ENCODE data around the gene GPR162.

GPR162 gene

GRCh38 chr12:6851921-6852650 lies 30.5 kb downstream of the GPR162 start, which contains the start of gene USP5:
USP5 (plus strand) TSS chr12:6852150; CDS start chr12:6852180, 30 bp downstream.
- Histone ChIP-seq H3K27ac (peak within 1 kb of the TSS; percentile 95 to 99), H3K36me3 (peaks cover 16 to 37% (median 19%) of the 10 kb centered on the region in 3 donors), H3K4me1 (peaks cover 0 to 31% (median 22%) of the 10 kb centered on the region in 4 donors), H3K27me3 (no peaks in the 10 kb centered on the region), H3K4me3 (peak within 1 kb of the TSS; percentile 66 to 69), H3K9me3 (no peaks in the 10 kb centered on the region)
- TF ChIP-seq CTCF (IDR thresholded peaks at IDR 0.05): peak in 1 of 2 experiments; percentile 12
- intact Hi-C loops (cut with DNase I; ENCODE audit: low total_unique reads): loop anchor here (5.0 kb wide), 1 partner anchor 240 kb away; no protein-coding TSS in a partner anchor
- DNase-seq: peak; percentile 99 to 100

- intact Hi-C loops (cut with DNase I; ENCODE audit: low total_unique reads): loop anchor here (5.0 kb wide), 1 partner anchor 241 kb away; no protein-coding TSS in a partner anchor
- H3K27ac ChIP-seq: peak overlapping the region; percentile 95 to 99
Observed at GRCh38 chr12:6852651-6853354, 31.2 kb downstream of the GPR162 start.

GRCh38 chr12:6853626-6854025 lies 32.0 kb downstream of the GPR162 start:
- H3K9me3 ChIP-seq: no peaks in the 10 kb centered on the region
- peak overlapping the region in 1 of 2 donors; percentile 69 for H3K4me3 ChIP-seq
- intact Hi-C loops (cut with DNase I; ENCODE audit: low total_unique reads): loop anchor here (5.0 kb wide), 1 partner anchor 241 kb away; no protein-coding TSS in a partner anchor
- H3K27ac ChIP-seq: peak overlapping the region; percentile 95 to 99
- peaks cover 31 to 41% (median 34%) of the 10 kb centered on the region in 3 donors for H3K36me3 ChIP-seq
- TF ChIP-seq CTCF (IDR thresholded peaks at IDR 0.05): no peak
- peaks cover 0 to 31% (median 22%) of the 10 kb centered on the region in 4 donors for H3K4me1 ChIP-seq
- no peaks in the 10 kb centered on the region for H3K27me3 ChIP-seq
- no peak for DNase-seq

More at GRCh38 chr12:6852651-6853354, 31.2 kb downstream of the GPR162 start:
- no peaks in the 10 kb centered on the region for H3K9me3 ChIP-seq
- H3K4me3 ChIP-seq: peak overlapping the region; percentile 66 to 69
- H3K27me3 ChIP-seq: no peaks in the 10 kb centered on the region
- peaks cover 0 to 31% (median 22%) of the 10 kb centered on the region in 4 donors for H3K4me1 ChIP-seq
- H3K36me3 ChIP-seq: peaks cover 23 to 37% (median 25%) of the 10 kb centered on the region in 3 donors
- DNase-seq: peak; percentile 67 to 89
- no peak for TF ChIP-seq CTCF (IDR thresholded peaks at IDR 0.05)

GRCh38 chr12:6854036-6854435 lies 32.4 kb downstream of the GPR162 start:
- H3K4me1 ChIP-seq: peaks cover 0 to 31% (median 22%) of the 10 kb centered on the region in 4 donors
- no peak overlapping the region for H3K4me3 ChIP-seq

More at GRCh38 chr12:6854036-6854435, 32.4 kb downstream of the GPR162 start:
- no peaks in the 10 kb centered on the region for H3K9me3 ChIP-seq
- no peak for TF ChIP-seq CTCF (IDR thresholded peaks at IDR 0.05)
- intact Hi-C loops (cut with DNase I; ENCODE audit: low total_unique reads): loop anchor here (5.0 kb wide), 1 partner anchor 242 kb away; no protein-coding TSS in a partner anchor
- no peak for DNase-seq
- peaks cover 35 to 41% (median 38%) of the 10 kb centered on the region in 3 donors for H3K36me3 ChIP-seq
- H3K27me3 ChIP-seq: no peaks in the 10 kb centered on the region
- peak overlapping the region; percentile 95 to 99 for H3K27ac ChIP-seq
